Medulla oblongata (tissue), 1 donor: ENCODE measurements around the gene ABCC3.

Experiments used
- DNase-seq: peaks from one replicate; pipeline ENCODE4 v3.0.0-alpha.2; 2015; ENCODE audit errors: extremely low spot score

ABCC3 gene

DNA sequence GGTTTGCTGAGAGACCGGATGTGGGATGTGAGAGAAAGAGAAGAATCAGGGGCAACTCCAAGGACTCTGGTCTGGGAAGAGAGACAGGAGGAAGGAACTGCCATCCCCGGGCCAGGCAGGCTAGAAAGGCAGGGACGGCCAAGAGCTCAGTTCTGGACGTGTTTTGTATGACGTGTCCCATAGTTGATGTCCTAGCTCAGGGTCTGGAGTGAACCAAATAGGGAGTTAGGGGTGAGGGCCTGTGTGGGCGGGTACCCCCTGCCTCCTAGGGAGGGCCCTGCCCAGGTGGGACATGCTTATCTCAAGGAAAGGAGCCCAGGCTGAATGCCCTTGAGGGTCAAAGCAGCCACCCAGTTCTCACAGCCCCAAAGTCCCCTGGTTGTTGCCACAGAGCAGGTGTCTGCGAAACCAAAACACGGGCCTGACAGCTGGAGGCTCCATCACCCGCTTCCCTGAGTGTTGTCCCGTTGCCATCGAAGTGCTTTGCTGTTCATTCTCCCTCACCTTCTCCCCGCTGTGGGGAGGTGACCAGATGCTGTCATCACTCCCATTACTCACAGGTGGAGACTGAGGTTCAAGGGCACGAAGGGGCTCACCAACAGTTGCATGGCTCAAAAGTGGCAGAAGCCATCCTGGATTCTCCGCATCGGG is 7.5 kb downstream of the ABCC3 start:
- no peak for DNase-seq

DNA sequence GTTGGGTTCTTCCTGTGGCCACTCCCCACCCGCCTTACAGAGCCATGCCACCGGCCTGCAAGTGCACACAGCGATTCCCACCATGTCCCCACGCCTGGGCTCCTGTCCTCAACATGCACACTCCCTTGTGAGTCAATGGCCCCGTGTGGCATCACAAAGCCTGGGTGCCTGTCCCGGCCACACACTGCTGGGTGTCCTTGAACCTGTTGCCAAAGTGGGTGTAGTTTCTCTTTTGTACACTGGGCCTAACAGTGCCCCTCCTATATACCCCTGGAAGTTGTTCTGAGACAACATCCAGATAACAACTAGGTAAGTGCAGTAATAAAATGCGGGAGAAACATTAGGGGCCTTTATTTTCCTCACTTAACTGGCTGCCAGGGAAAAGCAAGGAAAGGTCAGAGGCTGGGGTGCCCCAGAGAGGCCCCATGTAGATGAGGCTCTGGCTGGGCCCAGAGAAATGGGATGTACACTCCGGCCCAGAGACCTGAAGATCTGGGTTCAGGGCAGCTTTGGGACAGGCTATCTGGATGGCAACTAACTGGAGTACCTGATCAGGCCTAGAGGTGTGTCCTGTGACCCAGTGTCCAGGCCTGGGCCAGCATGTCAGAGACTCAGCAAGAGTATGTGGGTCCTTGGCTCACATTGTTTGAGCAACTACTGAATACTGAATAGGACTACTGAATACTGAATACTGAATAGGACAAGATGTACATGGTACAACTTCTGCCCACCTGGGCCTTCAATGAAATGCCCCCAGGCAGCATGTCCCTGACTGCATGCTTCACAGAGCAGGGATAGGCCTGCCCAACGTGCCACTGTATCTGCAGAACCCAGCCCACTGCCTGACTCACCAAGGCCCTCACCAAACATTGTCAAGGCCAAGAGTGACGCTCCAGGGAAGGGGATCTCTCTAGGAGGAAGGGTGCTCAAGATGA is 8.3 kb downstream of the ABCC3 start:
- DNase-seq: no peak

DNA sequence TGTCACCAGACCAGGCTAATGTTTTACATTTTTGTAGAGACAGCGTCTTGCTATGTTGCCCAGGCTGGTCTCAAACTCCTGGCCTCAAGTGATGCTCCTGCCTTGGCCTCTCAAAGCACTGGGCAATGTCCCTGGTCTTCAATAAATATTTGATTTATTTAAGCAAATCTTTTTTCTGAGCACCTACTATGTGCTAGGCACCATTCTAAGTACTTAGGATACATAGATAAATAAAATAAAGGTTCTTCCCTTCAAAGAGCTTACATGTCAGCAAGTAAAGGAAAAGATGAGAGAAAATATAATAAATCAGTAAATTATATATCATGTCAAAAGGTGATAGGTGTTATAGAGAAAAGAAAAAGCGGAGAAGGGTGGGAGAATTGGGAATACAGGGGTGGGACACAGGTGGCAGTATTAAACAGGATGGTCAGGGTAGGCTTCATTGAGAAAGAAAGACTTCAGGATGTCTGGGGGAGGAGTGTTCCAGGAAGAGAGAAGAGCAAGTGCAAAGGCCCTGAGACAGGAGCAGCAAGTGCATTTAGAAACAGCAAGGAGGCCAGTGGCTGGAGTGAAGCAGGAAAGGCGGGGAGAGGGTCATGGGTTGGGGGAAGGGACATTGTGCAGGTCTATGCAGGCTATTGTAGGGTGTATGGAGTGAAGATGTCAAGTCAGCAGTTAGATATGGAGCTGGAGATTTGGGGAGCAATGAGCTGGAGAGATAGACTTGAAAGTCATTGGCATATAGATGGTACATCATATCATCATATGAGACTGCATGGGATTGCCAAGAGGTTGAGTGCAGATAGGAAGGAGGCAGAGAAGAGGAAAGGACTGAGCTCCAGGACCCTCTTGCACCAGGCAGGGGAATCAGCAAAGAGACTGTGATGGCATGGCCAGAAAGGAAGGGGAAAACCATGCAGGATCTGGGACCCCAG is 11.3 kb downstream of the ABCC3 start:
- DNase-seq: no peak

DNA sequence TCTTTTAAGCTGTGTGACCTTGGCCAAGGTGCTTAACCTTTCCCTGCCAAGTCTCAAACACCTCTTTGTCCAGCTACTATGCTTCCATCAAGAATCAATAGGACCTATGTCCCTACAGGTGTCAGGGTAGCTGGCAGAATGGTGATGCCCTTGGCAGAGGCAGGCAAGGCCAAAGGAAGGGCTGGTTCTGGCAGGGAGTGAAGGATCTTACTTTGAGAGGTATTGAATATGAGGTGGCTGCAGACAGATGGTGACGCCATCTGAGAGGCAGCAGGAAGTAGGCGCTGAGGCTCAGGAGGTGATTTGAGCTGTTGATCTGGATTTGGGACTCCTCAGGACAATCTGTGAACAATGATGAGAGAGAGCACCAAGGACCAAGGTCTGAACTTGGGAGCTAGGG is 12.5 kb downstream of the ABCC3 start:
- no peak for DNase-seq

DNA sequence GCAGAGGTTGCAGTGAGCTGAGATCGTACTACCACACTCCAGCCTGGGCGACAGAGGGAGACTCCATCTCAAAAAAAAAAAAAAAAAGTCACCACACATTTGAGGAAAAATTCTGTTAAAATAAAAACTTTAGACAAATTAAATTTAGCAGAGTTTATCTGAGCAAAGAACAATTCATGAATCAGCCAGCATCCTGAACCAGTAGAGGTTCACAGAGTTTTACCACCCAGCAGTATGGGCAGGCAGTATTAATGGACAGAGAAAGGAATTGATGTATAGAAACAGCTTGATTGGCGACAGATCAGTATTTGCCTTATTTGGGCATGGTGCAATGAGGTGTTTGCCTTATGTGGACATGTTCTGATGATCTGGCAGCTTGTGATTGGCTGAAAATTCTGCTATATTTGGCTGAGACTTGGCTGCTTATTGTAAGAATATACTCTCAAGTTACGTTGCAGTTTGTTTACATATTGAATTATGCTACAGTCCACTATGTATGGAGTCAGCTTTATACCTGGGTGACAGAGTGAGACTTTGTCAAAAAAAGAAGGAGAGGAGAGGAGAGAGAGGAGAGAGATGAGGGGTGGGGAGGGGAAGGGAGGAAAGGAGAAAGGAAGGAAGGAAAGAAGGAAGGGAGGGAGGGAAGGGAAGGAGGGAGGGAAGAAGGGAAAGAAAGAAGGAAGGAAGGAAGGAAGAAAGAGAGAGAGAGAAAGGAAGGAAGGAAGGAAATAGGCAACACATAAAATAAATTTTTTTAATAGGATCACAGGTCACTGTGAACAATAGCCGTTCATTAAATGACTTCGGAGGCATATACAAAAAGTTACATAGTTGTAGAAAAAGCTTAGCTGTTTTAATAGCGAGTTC is 14.6 kb downstream of the ABCC3 start:
- DNase-seq: no peak

DNA sequence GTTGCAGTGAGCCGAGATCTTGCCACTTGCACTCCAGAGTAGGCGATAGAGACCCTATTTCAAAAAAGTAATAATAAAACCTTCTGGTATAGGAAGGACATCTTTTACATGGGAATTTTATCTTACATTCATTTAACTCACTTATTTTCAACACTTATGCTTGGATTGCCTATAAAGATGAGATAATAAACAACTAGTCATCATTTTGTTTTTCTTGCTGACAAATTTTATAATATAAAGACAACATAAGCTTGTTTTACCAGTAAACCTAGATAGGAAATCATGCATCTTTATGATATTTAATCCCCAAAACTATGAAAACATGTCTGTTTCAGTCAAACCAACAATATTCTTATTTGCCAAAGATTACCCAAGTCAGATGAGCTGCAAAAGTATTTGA is 17.0 kb downstream of the ABCC3 start:
- DNase-seq: no peak

DNA sequence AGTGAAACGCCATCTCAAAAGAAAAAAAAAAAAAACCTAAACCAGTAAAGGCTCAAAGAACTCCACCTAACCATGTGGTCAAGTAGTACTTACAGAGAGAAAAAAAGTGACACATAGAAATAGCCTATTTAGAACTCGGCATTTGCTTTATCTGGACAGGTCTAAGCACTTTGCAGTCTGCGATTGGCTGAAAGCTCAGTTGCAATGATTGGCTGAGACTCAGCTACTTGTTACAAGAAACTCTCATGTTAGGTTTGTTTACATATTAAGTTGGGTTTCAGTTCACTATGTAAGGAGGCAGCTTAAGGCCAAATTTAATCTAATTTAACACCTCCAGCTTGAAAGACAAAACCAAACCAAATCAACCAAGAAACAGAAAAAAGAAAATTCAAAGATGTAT is 19.1 kb downstream of the ABCC3 start:
- no peak for DNase-seq

DNA sequence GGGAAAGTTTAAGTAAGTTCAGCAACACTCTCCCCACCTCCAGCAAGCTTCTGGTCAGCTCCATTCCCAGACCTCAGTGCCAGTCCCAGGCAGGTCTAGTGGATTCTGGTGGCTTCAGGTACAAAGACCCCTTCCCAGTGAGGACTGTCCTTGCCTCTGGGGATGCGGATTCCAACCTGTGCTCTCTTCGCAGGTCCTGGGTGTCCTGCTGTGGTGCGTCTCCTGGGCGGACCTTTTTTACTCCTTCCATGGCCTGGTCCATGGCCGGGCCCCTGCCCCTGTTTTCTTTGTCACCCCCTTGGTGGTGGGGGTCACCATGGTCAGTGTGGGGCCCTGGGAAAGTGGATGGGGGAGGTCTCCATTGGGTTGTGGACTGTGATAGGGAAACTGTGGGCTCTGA is 21.8 kb downstream of the ABCC3 start:
- no peak for DNase-seq

DNA sequence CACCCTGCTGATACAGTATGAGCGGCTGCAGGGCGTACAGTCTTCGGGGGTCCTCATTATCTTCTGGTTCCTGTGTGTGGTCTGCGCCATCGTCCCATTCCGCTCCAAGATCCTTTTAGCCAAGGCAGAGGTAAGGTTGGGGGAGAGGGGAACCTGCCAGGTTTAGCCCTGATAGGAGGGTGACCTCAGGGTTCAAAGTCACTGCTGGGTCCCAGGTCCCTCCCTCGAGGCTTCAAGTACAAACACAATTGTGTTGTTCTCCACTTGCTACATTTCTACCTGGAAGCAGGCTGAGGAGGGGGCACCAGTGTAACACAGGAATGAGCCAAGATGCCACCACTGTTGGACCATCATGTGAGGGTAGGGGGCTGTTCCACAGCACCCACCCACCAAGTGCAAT is 22.4 kb downstream of the ABCC3 start:
- no peak for DNase-seq

DNA sequence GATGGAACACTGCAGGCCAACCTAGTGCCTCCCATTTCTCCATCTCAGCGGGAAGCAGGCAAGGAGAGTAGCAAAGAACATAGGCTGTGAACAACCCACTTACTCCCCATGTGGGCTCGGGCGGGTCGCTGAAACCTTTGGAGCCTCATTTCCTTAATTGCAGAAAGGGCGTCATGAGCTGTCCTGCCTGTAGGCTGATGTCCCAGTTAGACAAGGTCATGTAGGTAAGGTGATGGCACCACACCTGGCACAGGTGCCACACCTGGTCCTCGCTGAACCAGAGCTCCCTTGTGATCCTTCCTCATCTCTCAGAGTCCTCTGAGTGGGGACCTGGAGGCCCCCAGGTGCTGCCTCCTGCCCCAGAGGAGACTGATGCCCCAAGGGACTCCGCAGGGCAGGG is 22.9 kb downstream of the ABCC3 start:
- no peak for DNase-seq

DNA sequence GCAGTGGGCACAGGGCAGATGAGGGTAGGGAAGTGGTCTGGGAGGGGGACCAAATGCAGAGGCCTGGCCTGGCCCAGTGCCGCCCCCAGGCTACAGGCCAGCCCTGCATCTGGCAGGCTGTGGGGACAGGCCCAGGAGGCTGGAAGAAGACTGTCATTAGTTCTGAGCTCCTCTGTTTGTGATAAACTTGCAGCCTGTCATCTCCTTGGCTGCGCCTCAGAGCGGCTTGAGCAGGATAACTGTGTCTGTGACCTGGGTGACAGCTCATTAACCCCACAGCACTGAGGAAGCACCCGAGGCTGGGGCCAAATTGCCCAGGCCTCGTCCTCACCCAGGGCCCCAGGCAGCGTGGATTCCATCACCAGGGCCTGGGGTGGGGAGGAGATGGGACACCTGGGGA is 23.9 kb downstream of the ABCC3 start:
- DNase-seq: no peak

DNA sequence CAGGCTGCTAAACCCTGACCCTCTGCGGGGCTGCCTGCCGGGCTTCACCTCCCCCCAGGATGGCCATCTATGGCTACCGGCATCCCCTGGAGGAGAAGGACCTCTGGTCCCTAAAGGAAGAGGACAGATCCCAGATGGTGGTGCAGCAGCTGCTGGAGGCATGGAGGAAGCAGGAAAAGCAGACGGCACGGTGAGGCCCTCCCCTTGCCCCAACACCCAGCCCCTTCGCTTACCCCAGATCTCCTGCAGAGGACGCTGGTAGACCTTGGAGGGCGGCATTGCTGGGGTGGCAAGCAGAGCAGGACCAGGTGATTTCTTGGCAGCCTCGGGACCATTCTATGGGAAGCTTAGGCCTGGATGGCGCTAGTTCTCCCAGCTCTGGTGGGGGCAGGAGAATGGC is 24.5 kb downstream of the ABCC3 start:
- no peak for DNase-seq

DNA sequence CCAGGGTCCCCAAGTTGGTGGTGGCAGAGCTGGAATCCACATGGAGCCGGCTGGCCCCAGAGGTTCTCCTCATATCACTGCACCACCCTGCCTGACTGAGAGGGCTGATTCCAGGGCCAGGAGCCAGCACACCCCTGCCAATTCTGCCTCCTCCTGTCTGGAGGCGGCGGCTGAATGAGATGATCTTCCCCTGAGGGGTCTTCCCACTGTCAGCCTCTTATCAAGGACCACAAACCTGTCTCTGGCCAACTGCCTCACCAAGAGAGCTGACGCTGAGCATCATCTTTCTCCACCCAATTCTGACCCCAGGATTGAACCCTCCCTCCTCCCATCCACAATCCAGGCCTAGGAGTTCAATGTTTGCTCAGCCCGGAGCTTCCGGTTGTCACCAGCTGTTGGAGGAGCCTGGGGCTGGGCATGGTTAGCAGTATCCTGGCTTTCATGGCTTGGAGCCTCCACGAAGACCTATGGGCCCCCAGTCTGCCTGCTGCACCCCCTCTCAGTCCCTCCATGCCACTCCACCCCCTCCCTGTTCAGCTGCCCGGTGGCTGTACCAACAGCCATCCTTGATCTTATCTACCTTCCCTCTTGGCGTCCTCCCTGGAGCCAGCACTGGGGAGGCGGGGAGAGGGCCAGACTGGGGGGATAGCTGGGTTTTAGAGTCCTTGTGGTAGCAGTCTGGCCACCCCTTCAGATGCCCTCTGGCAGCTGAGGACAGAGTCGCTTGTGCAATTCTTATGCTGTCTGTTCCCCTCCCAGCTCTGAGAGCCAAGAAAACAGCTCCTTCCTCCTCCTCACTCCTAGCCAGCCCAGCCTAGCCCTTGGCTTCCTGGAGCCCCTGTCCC is 25.6 kb downstream of the ABCC3 start:
- no peak for DNase-seq

DNA sequence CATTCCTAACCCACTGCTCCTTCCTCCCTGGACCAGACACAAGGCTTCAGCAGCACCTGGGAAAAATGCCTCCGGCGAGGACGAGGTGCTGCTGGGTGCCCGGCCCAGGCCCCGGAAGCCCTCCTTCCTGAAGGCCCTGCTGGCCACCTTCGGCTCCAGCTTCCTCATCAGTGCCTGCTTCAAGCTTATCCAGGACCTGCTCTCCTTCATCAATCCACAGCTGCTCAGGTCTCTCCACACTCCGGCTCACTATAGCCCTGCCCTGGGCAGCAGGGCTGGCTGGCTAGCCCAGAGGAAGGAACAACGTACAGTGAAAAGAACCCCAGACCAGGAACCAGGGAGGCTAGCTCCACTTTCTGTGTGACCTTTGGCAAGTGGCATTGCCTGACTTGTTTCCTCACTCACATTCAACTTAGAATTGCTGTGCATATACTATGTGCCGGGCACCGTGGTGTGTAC is 26.2 kb downstream of the ABCC3 start:
- DNase-seq: no peak

DNA sequence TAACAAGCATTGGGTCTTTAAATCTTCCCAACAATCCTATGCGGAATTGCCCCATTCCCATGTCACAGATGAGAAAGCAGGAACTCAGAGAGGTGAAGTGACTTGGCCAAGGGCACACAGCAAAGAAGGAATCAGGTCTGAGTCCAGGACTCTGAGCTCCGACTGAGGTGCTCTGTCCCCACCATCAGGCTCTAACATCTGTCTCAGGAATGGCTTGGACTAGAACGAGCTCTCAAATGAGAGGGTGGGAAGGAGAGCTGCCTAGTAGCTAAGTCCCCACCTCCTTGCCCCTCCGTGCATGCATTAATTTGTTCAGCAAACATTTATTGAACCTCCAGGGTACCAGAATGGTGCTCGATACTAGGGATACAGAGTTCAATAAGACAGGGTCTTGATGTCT is 26.7 kb downstream of the ABCC3 start:
- no peak for DNase-seq

DNA sequence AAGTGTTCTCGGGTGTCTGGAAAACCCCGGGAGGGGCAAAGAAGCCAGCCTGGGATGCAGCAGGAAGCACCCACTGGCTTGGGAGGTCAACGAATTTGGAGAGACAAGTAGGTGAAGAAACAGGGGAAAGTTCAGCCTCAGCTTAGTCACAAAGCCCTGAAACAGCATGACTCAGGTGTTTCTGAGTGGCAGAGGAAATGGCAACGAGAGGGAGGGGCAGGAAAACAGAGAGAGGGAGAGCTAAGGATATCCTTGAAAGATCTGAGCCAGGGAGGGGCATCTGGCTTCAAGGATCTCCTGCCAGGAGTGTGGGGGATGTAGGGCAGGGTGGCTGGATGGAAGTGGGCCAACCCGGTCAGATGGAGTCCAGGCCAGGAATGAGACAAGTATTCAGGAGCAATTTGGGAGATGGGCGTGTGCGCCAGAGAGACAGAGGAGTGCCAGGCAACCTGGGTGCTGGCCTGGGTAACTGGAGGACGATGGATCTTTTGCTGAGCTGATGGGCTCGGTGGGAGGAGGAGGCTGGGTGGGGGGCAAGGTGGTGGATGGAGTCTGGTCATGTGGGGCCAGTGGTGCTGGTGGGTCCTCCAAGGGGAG is 27.2 kb downstream of the ABCC3 start:
- no peak for DNase-seq

DNA sequence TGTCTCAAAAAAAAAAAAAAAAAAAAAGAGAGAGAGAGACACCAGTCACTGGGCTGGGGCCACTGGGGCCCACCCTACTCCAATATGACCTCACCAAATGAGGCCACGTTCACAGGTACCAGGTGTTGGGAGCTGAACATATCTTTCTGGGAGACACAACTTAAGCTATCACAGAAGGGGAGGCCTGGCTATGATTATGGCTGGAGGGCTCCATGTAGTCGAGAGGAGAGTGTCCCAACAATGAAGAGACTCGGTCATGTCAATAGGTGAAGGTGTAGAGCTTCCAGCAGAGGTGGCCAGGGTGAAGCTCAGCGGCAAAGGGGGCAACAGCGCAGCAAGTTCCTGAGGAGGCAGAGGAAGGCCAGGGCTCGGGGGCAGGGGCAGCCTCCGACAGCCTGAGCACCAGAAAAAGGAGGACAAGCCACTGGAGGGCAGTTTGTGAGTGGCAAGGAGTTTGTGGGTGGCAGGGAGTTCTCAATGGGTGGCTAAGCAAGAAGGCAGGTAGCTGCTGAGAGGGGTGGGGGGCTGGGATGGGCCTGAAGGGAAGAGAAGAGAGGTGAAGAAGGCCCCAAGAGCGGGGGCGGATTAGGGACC is 28.0 kb downstream of the ABCC3 start:
- no peak for DNase-seq

DNA sequence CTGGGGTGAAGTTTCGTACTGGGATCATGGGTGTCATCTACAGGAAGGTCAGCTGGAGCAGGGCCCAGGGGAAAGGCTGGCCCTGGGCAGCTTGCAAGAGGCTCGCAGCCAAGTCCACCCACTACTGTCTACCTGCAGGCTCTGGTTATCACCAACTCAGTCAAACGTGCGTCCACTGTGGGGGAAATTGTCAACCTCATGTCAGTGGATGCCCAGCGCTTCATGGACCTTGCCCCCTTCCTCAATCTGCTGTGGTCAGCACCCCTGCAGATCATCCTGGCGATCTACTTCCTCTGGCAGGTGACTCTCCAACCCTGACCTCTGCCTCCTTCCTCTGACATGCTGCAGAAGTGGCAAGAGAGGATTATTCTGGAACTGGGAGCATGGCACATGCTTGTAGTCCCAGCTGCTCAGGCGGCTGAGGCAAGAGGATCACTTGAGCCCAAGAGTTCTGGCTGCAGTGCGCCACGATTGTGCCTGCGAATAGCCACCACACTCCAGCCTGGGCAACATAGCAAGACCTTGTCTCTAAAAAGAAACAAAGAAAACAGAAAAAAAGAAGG is 29.2 kb downstream of the ABCC3 start:
- DNase-seq: no peak
